Activated CD4-positive, alpha-beta memory T cell treated with anti-CD3 and anti-CD28 coated beads for 36 hours (primary cell): ENCODE data around the gene DCC. TPM values are rescaled to one million over a fixed set of nuclear protein-coding genes. Genes with fewer than 3 reads are reported as not detected.

ENCODE experiments used
- CTCF ChIA-PET: fragments of 350-600 bp; sonication (Branson Sonifier 250); formaldehyde crosslinking; loops from one replicate; lab custom pipeline; 2021; ENCODE audit warnings: antibody characterized with exemption, inconsistent platforms; lab: Charles Lee
- POLR2A ChIA-PET: fragments of 350-600 bp; sonication (Branson Sonifier 250); formaldehyde crosslinking; loops from one replicate; lab custom pipeline; 2021; ENCODE audit warnings: antibody characterized with exemption; lab: Charles Lee
- DNase-seq: peaks from one replicate; pipeline ENCODE4 v3.0.0-alpha.2; 2020
- H3K27ac Mint-ChIP-seq: one replicate; pipeline ENCODE4 v1.8.0; 2021; ENCODE audit warnings: mixed read lengths
- H3K27me3 Mint-ChIP-seq: one replicate; pipeline ENCODE4 v1.8.0; 2021; ENCODE audit warnings: mixed read lengths
- H3K36me3 Mint-ChIP-seq: one replicate; pipeline ENCODE4 v1.8.0; 2021; ENCODE audit warnings: mixed read lengths
- H3K4me1 Mint-ChIP-seq: one replicate; pipeline ENCODE4 v1.8.0; 2021; ENCODE audit warnings: low read depth, mixed read lengths
- H3K4me3 Mint-ChIP-seq: one replicate; pipeline ENCODE4 v1.8.0; 2021; ENCODE audit warnings: mild to moderate bottlenecking, mixed read lengths
- H3K9me3 Mint-ChIP-seq: one replicate; pipeline ENCODE4 v1.8.0; 2021; ENCODE audit warnings: mixed read lengths
- intact Hi-C: fragments of 100-400 bp; cut with micrococcal nuclease; formaldehyde crosslinking; loops from one replicate; pipeline ENCODE4 v1.15.1; 2023
- microRNA-seq: library from miRNA; unstranded; fragments of <30 nt; microRNA quantifications from one replicate; pipeline ENCODE4 v1.2.0, GENCODE V29; 2022; ENCODE audit warnings: borderline number of aligned reads, borderline microRNAs expressed, borderline replicate concordance
- total RNA-seq, 2 experiments: library from RNA; stranded (reverse); gene quantifications; one replicate each; pipeline ENCODE4 v1.2.3, GENCODE V29; 2021

Gene DCC
- total RNA-seq, 2 experiments from 2014 or later: not detected

DNA sequence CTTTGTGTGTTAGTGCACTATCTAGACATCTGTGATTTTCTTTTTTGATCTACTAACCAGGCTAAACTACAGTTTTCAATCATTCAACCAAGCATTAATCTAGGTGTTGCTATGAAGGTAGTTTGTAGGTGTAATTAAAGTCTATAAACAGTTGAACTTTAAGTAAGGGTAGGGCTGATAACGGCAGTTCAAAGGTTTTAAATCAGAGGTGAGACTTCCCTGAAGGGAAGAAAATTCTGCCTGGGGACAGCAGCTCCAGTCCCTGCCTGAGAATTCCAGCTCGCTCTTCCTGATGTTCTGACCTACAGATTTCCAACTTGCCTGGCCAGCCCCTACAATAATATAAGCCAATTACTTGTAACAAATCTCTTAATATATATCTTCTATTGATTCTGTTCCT, 1220.5 kb downstream of the DCC start:
- ChIA-PET CTCF (no interaction called here), POLR2A (no interaction called here)
- Mint-ChIP-seq H3K9me3 (peaks cover 11% of the 10 kb centered on the region), H3K4me3 (no peak overlapping the region), H3K36me3 (no peaks in the 10 kb centered on the region), H3K27ac (no peak overlapping the region), H3K27me3 (no peaks in the 10 kb centered on the region), H3K4me1 (no peaks in the 10 kb centered on the region)
- intact Hi-C loops: no loop called here
- DNase-seq: no peak

DNA sequence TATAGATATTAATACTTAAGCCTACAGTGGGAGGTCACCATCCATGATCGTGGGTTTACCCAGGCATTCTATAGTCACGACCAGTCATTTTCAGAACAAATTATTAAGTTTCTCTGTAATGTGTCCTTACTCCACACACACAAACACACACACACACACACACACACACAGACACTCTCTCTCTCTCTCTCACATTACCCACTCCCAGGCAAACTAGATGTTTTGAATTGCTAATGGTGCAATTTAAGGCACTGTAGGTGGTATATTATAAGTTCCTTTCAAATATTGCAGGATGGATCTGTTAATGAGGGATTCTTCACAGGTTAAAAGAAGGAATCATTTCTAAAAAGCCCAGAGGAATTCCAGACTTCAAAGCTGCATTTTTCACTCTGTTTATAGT, 1226.6 kb downstream of the DCC start:
- Mint-ChIP-seq H3K4me3 (no peak overlapping the region), H3K27me3 (no peaks in the 10 kb centered on the region), H3K27ac (no peak overlapping the region), H3K36me3 (no peaks in the 10 kb centered on the region), H3K9me3 (peaks cover 2% of the 10 kb centered on the region), H3K4me1 (no peaks in the 10 kb centered on the region)
- intact Hi-C loops: no loop called here
- POLR2A ChIA-PET: no interaction called here
- CTCF ChIA-PET: interaction anchor here (1.5 kb wide), 1 partner anchor 553 kb away, joined by 14 read pairs; no protein-coding TSS in a partner anchor
- no peak for DNase-seq

DNA sequence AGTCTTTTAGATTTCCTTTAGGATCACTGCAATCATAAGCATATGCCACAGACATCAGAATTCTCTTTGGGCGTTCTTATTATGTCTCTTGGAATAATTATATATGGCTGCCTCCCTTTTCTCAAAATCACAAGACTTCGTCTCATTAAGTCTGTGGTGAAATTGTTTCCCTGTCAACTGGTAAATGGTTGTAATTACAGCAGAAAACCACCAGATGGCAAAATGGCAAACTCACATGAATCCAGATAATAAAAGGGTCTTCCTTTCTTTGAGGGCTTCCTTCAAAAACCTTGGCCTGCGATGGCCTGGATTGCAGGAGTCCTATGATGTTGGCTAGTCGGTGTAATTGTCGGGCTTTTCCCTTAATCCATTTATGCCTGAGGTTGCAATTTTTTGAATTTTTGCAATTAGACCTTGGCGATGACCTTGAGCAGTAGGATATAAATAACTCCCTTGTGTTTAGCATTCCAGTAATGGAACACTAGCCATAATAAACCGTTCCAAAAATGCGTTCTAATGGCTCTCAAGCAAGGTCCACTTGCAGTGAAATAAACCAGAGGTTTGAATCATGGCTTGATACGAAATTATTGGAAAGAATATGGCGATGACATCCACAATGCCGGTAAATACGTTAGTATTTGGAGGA, 1228.1 kb downstream of the DCC start:
- Mint-ChIP-seq H3K27me3 (no peaks in the 10 kb centered on the region), H3K4me3 (no peak overlapping the region), H3K36me3 (no peaks in the 10 kb centered on the region), H3K4me1 (no peaks in the 10 kb centered on the region), H3K27ac (no peak overlapping the region), H3K9me3 (no peaks in the 10 kb centered on the region)
- CTCF ChIA-PET: interaction anchor here (0.7 to 1.5 kb wide), 3 partner anchors 12 to 552 kb away, joined by 3 to 14 read pairs (median 3); no protein-coding TSS in a partner anchor
- POLR2A ChIA-PET: no interaction called here
- intact Hi-C loops: loop anchor here (1.0 kb wide), 1 partner anchor 551 kb away; no protein-coding TSS in a partner anchor
- no peak for DNase-seq

Small RNA genes lying within 50 kb of the gene (microRNA-seq; reads per million reads assigned to microRNA genes)
- not detected for gene MIR4528
